GF-D8 (cell line): ENCODE data around the gene AADACL3.

Experiments
- DNase-seq: peaks from one replicate; lab custom pipeline; 2025; lab: John Stamatoyannopoulos, UW

The AADACL3 gene

GRCh38 chr1:12769031-12769430 is 53.1 kb downstream of the AADACL3 start:
- no peak for DNase-seq

- DNase-seq, result no peak
Observed at GRCh38 chr1:12769976-12770505, 54.1 kb downstream of the AADACL3 start.

GRCh38 chr1:12770620-12771019 is 54.7 kb downstream of the AADACL3 start:
- no peak for DNase-seq

- no peak for DNase-seq
Observed at GRCh38 chr1:12771186-12771585, 55.3 kb downstream of the AADACL3 start.

- DNase-seq, result no peak
Observed at GRCh38 chr1:12772520-12772919, 56.6 kb downstream of the AADACL3 start.

GRCh38 chr1:12773438-12773837 is 57.5 kb downstream of the AADACL3 start, which contains the start of gene PRAMEF12:
Gene PRAMEF12 (plus strand): TSS chr1:12773738. CDS start chr1:12774868, 1,130 bp downstream.
- DNase-seq, result no peak

GRCh38 chr1:12774801-12775345 is 59.0 kb downstream of the AADACL3 start:
- DNase-seq, result no peak

GRCh38 chr1:12775443-12775842 is 59.5 kb downstream of the AADACL3 start:
- DNase-seq, result no peak

- no peak for DNase-seq
Observed at GRCh38 chr1:12776801-12777557, 61.1 kb downstream of the AADACL3 start.
